A172 (cell line): Measurements from ENCODE around the gene SRRM1. TPM values are rescaled to one million over a fixed set of nuclear protein-coding genes. Genes with fewer than 3 reads are reported as not detected.

Experiments
- DNase-seq: peaks from one replicate; pipeline ENCODE4 v3.0.0-alpha.2; 2015; ENCODE audit warnings: low spot score
- total RNA-seq: library from RNA; depleted of rRNA; stranded (reverse); fragments of >200 nt; shearing (Covaris generic); gene quantifications from 2 replicates; pipeline ENCODE4 v1.2.3, GENCODE V29; 2014; rRNA removed

Gene SRRM1, protein sequence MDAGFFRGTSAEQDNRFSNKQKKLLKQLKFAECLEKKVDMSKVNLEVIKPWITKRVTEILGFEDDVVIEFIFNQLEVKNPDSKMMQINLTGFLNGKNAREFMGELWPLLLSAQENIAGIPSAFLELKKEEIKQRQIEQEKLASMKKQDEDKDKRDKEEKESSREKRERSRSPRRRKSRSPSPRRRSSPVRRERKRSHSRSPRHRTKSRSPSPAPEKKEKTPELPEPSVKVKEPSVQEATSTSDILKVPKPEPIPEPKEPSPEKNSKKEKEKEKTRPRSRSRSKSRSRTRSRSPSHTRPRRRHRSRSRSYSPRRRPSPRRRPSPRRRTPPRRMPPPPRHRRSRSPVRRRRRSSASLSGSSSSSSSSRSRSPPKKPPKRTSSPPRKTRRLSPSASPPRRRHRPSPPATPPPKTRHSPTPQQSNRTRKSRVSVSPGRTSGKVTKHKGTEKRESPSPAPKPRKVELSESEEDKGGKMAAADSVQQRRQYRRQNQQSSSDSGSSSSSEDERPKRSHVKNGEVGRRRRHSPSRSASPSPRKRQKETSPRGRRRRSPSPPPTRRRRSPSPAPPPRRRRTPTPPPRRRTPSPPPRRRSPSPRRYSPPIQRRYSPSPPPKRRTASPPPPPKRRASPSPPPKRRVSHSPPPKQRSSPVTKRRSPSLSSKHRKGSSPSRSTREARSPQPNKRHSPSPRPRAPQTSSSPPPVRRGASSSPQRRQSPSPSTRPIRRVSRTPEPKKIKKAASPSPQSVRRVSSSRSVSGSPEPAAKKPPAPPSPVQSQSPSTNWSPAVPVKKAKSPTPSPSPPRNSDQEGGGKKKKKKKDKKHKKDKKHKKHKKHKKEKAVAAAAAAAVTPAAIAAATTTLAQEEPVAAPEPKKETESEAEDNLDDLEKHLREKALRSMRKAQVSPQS
- 16.8 and 38.4 TPM in 2 replicates for total RNA-seq

DNA sequence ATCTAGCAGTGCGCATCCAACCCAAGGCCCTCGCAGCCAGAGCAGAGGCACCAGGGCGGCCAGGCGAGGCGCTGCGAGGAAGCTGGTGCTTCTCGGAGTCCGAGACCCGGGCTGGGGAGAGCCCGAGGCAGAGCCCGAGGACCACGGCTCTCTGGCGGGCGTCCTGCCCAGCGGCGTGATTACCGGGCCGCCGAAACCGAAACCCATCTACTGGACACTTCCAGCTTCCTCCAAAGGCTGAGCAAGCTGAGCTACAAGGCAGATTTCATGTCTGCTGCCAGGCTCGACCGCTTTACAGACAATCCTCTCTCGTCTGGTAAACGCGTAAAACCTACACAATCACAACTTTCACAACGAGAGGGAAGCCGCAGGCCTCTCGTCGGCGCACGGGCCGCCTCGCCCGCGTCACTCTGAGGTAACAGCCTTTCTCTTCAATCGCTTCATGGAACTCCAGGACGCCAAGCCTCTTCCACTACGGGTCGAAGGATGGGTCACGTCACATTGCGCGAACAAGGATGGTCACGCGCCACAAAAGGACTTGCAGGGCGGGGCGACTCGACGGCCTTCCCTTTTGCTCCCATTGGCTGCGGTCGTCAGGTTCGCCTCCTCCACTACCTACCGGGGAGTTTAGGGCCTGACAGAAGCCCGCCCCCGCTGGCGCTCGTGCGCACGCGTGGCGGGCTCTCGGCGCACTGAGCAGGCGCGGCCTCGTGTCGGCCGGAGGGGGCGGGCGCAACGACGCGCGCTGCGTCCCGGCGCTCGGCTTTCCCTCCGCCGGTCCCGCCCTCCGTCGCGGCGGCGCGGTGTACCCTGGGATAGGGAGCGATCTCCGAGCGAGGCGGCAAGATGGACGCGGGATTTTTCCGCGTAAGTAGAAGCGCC lies at the start of gene SRRM1:
TSS of gene SRRM1 (plus strand) at position 822 of the 882 bp plus-strand sequence. CDS start at position 847, 25 bp downstream.
- peak; percentile 95 for DNase-seq

DNA sequence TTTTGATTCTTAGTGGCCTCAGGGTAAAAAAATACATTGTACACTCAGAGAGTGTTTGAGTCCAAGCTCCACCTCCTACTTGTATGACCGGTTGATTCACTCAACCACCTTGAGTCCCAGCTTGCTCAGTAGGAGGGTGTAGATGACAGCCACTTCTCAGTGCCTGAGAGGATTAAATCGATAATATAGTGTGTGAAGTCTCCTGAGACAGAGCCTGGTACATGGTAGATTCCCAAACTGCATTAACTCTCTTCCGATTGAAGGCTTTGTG lies 48.8 kb upstream of the SRRM1 start:
- DNase-seq: no peak

DNA sequence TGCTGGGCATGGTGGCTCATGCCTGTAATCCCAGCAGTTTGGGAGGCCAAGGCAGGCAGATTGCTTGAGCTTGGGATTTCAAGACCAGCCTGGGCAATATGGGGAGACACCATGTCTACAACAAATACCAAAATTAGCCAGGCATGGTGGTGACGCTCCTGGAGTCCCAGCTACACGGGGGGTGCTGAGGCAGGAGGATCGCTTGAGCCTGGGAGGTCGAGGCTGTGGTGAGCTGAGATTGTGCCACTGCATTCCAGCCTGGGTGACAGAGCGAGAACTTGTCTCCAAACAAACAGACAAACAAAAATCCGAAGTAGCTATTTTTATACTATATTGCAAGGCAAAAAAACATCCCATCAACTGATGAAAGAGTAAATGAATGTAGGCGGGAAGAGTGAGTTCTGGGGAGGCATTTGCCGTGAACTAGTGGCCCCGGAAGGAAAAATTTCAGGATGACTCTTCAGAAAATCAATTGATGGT lies 46.7 kb upstream of the SRRM1 start:
- DNase-seq: no peak

DNA sequence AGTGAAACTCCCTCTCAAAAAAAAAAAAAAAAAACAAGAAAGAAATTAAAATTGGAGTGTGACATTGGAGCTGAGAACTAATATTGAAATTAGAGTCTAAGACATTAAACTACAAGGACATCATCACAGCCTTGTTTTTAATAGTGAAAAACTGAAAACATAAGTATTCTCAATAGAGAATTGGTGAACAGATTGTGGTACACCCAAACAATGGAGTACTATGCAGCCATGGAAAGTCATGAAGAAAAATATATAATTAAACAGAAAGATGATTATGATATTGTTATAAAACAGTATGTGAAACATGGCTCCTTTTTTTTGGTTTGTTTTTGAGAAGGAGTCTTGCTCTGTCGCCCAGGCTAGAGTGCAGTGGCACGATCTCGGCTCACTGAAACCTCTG lies 43.8 kb upstream of the SRRM1 start:
- DNase-seq: no peak

DNA sequence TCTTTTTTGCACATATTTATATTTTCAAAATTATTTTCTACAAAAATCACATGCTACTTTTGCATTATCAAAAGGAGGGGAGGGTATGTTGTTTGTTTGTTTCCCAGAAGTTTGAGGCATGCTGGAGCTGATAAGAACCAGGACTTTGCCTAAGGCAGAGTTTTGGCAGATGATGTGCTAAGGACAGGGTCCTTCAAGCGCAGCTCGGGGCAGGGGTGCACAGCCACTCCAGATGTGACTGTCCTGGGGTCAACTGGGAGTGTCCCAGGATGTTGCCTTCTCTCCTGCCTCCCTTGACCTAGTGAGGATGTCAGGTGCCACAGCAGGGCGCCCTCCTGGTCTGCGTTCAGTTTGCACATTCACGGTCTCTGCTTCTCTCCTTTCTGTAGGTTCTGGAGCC lies 42.6 kb upstream of the SRRM1 start:
- DNase-seq: no peak

DNA sequence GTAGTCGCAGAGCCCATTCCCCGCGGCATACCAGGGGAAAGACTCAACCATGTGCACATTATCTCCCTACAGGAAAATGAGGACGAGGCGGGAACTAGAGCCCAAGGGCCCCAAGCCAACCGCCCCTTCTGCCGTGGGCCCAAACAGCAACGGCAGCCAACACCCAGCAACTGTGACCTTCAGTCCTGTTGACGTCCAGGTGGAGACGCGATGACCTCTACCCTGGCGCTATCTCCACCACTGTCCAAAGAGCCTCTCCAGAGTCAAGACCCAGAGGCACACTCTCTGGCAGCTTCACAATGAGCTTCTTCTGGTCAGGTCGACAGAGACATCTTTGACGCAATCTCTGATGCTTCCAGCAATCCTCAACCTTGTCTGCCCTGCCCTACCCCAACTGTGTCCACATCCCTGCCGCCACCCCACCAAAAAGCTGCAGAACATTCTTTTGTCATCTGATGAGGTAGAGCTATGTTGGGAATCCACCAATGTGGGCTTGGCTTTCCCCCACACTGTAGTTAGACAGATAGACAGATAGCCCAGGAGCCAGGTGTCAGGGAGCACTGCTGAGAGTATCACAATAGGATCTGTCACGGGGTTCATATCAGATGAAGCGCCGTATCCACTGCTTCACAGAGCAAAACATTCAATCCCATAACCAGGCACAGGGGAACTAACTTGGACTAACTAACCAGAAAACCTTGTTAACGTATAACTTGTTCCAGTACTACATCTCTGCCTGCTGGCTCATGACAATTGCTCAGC lies 37.4 kb upstream of the SRRM1 start:
- no peak for DNase-seq

DNA sequence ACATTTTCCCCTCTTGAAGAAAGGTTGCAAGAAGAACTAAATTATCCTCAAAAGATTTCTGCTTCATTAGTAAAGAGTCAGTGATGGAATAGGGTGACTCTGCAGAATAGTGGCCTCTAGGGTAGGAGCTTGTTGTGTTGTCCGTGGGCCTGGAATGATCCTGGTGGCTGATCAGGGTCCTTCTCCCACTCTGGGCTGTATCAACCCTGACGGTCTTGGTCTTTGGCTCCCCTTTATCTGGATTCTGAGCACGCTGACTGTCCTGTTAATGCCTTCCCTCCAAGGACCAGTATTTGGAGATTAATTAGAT lies 36.9 kb upstream of the SRRM1 start:
- no peak for DNase-seq

DNA sequence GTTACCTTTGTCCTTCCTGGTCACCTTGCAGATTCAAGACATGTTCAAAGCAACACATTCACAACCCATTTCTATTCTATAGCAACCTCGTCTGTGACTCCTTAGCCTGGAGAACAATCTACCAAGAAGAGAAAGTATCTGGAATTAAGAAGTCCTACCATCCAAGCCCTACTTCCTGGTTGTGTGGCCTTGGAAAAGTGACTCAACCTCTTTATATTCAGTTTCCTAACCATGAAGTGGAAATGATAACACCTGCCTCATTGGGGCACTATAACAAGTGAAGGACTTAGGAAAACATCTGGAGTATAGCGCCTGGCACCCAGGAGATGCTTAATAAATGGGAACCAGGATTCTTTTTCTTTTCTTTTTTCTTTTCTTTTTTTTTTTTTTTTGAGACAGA lies 36.5 kb upstream of the SRRM1 start:
- no peak for DNase-seq

DNA sequence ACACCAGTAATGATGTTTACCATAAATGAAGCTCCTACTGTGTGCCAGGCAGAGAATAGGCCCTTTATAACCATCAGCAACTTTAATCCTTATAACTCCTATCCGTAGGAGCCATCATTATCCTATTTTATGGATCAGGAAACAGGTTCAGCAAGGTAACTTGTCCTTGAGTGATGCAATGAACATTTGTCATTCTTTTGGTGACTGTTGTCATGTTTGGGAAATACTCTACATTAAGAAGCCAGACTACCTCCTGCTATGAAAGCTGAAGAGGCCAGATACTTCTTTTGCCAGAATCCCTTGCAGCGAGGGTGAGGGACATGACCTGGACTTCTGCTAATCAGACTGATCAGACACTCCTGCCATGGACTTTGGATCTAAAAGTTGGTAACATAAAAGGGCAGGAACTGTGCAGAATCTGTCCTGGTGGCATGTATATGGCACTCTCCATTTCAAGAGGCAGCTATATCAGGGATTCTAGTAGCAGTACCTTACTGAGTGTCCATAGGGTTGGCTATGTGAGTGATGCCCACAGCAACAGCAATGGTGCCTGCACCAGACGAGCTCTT lies 33.1 kb upstream of the SRRM1 start:
- DNase-seq: no peak

DNA sequence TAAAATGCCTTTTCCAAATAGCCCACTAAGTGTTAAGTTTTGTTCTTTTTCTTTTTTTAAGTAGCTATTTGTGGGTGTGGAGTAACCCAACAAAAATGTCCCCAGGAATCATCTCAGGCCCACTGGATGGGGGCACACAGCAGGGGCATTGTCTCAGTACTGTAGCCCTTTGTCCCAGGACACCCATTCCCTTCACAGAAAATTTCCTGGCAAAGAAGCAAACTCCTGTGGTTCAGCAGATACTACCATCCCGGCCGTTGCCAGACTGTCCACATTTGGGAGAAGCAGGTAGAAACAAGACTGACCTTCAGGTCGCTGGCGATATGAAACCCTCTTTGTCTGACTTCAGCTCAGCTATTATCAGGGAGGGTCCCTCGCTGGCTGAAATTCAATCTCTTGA lies 23.7 kb upstream of the SRRM1 start:
- no peak for DNase-seq

DNA sequence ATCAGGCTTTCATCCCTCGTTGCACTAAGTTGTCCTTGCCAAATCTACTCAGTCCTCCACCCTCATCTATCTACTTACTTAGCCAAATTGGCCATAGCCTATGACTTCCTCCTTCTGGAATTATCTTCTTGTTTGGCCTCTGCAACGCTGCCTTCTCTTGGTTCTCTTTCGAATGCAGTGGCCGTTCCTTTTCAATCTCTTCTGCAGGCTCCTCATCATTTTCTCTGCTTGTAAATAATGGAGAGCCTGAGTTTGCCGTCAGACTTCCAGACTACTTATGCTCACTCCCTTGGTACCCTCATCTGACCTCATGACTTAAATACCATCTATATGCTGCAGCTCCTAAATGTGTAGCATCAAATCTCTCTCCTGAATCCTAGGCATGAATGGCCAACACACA lies 22.4 kb upstream of the SRRM1 start:
- no peak for DNase-seq

DNA sequence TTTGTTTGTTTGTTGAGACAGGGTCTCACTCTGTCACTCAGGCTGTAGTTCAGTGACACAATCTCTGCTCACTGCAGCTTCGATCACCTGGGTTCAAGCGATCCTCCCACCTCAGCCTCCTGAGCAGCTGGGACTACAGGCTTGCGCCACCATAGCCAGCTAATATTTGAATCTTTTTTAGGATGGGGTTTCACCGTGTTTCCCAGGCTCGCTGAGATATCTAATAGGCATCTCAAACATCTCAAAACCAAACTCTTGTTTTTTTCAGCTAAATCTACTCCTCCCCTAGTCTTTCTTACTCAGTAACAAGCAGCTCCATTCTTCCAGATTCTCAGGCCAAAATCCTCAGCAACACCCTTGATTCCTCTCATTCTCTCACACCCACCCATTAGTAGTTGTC lies 22.0 kb upstream of the SRRM1 start:
- no peak for DNase-seq

DNA sequence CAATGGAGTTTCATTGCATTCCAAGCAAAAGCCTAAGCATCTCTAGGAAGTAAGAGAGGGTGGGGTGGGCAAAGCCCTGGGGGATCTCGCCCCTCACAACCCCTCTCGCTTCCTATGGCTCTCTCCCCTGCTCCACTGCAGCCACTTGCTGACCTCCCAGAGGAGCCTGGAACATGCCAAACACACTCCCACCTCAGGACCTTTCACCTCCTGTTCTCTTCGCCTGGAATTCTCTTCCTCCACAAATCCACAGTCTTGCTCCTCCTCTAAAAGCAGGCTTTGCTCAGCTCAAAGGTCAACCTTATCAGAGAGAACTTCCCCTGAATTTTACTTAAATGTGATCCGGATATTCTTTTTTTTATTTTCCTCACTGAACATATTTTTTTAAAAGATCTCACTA lies 20.9 kb upstream of the SRRM1 start:
- DNase-seq: no peak

DNA sequence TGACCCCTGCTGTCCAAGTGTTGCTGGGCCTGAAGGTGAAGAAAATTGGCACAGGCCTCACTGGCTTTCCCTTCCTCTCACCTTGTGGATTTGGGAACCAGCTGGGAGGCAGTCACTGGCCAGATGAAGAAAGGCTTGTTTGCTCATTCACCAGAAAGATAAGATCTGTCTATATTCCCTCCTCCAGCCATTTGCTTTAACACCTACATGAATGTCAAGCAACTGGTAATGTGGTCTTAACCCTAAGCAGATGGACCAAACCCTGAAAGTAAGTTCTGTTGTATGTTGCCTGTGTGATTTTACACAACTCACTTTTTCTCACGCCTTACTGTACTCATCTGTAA lies 10.3 kb upstream of the SRRM1 start:
- DNase-seq: no peak

DNA sequence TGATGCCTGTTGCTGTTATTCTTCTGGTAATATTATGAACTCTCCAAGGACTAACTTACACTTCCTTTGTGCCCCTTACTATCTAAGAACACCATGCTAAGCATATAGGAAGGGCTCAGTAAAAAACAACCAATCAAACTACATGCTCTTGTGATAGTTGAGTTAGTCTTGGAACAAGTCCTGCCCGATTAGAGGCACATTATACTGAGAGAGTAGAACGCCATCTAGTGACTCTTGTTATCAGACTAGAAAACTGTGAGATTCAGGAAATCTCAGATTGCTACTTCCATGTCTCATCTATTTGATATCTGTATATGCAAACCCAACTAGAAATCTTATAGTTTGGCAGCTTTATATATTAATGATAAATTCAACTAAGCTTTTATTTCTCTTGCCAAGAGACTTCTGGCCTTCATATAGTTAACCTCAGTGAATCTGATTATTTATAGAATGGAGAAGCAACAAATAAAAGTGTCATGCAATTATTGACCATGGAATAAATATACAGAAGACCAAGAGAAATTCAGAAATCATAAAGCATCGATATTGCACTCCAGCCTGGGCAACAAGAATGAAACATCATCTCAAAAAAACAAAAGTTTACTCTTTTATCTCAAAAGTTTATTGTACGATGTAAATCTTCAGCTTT lies 7.8 kb upstream of the SRRM1 start:
- peak; percentile 47 for DNase-seq

DNA sequence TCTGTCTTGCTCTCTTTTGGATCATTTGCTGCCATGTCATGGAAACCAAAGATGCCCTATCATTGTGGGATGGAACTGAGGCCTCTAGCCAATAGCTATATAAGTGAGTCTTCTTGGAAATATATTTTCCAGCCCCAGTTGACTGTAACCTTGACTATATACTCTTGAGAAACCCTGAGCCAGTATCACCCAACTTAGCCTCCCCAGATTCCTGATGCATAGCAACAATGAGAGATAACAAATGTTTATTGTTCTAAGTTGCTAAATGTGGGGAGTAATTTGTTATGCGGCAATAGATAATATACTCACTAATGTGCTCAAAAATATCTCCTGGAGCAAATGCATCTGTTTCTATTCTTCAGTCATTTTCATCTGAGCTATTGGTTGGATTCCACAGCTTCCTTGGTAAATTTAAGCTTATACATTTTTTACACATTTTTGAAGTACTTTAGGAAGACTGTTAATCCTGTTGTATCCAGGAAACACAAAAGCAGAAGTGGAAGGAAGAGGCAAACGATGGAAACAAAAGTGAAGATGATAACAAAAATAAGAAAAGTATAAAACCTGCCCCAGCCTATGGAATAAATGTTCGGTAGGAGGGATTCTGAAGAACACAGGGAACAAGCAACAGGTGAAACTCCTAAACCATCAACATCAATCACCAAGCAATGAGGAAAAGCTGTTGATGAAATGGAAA lies 6.3 kb upstream of the SRRM1 start:
- DNase-seq: no peak

DNA sequence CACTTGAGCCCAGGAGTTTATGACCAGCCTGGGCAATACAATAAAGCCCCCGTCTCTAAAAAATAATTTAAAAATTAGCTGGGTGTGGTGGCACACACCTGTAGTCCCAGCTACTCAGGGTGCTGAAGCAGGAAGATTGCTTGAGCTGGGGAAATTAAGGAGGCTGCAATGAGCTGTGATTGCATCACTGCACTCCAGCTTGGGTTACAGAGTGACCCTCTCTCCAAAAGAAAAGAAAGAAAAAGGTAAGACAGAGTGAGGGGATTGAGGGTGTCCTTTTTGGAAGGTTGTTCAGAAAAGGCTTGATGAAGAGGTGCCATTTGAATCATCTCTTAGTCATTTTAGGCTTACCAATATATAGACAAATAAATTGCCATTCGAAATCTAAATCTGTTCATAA lies 4.0 kb upstream of the SRRM1 start:
- no peak for DNase-seq

DNA sequence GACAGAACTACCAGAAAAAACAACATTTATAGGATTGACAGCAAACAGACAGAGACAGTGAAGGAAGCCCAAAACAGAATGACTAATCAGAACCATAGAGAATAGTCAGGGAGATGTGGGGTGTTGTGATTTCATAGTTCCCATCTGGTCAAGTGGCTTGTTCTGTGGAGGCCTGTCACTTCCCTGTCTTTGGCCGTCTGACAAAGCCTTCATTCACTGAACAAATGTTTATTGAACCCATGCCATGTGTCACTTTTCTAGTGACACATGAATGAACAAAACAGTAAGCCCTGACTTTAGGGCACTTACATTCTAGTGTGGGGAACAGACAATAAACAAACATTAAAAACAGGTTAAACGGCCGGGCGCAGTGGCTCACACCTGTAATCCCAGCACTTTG lies 3.2 kb upstream of the SRRM1 start:
- DNase-seq: no peak

DNA sequence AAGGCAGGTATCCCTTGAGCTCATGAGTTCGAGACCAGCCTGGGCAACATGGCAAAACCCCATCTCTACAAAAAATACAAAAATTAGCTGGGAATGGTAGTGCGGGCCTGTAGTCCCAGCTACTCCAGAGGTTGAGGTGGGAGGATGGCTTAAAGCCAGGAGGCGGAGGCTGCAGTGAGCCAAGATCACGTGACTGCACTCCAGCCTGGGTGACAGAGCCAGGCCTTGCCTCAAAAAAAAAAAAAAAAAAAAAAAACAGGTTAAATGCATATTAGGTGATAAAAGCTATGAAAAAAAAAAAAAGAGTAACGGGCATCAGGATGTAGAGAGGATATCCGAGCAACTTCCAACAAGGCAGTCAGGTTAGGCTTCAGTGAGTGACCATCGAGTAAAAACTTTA lies 2.8 kb upstream of the SRRM1 start:
- DNase-seq: no peak

DNA sequence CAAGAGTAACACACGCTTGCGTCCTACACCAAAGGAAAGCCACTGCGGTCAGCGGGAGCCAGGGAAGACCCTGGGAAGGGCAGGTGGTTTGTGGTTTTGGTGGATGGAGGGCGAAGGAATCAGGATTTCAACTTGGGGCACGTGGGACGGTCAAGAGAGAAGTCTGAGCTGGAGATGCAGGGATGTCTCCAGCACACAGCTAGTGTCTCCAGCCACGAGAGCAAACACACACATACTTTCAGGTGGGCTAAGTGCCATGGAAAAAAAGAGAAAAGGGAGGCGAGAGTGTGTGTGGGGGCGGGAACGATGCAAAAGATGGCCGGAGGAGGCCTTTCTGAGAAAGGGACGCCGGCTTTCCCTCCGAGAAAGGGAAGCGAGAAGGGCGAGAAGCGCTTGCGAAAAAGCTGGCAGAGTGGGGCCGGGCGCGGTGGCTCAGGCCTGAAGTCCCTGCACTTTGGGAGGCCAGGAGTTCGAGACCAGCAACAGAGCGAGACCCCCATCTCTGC lies 1.4 kb upstream of the SRRM1 start:
- peak; percentile 1 for DNase-seq
